SW480 (cell line): Measurements from ENCODE around the gene TCF7.

Source experiments
- DNase-seq: peaks from one replicate; pipeline ENCODE4 v3.0.0-alpha.2; 2016; ENCODE audit warnings: low spot score

The TCF7 gene

GRCh38 chr5:134090522-134090921 is 24.0 kb upstream of the TCF7 start:
- no peak for DNase-seq

- DNase-seq = no peak
Observed at GRCh38 chr5:134091626-134092121, 22.8 kb upstream of the TCF7 start.

- DNase-seq = peak; percentile 91
Observed at GRCh38 chr5:134092875-134093274, 21.6 kb upstream of the TCF7 start.

GRCh38 chr5:134093351-134093750 is 21.1 kb upstream of the TCF7 start:
- DNase-seq = no peak

- no peak for DNase-seq
Observed at GRCh38 chr5:134095293-134095692, 19.2 kb upstream of the TCF7 start.

GRCh38 chr5:134095887-134096589 is 18.4 kb upstream of the TCF7 start:
- no peak for DNase-seq

- no peak for DNase-seq
Observed at GRCh38 chr5:134097211-134097749, 17.2 kb upstream of the TCF7 start.

- DNase-seq = no peak
Observed at GRCh38 chr5:134098690-134099089, 15.8 kb upstream of the TCF7 start.

GRCh38 chr5:134099288-134099872 is 15.1 kb upstream of the TCF7 start:
- DNase-seq = no peak

GRCh38 chr5:134099939-134100282 is 14.6 kb upstream of the TCF7 start:
- DNase-seq = no peak

- peak; percentile 43 for DNase-seq
Observed at GRCh38 chr5:134100283-134101091, 14.0 kb upstream of the TCF7 start.

GRCh38 chr5:134101686-134102439 is 12.6 kb upstream of the TCF7 start:
- DNase-seq = peak; percentile 43

- DNase-seq = no peak
Observed at GRCh38 chr5:134103397-134103796, 11.1 kb upstream of the TCF7 start.

- DNase-seq = no peak
Observed at GRCh38 chr5:134103998-134104654, 10.4 kb upstream of the TCF7 start.

GRCh38 chr5:134106991-134107701 is 7.3 kb upstream of the TCF7 start:
- DNase-seq = no peak

- no peak for DNase-seq
Observed at GRCh38 chr5:134107779-134108178, 6.7 kb upstream of the TCF7 start.

GRCh38 chr5:134110382-134110781 is 4.1 kb upstream of the TCF7 start:
- no peak for DNase-seq

GRCh38 chr5:134111741-134112647 is 2.5 kb upstream of the TCF7 start:
- peak; percentile 58 for DNase-seq

GRCh38 chr5:134112726-134113362 is 1.6 kb upstream of the TCF7 start:
- no peak for DNase-seq
